Measurements from ENCODE around the gene MINAR1. TPM values are rescaled to one million over a fixed set of nuclear protein-coding genes. Genes with fewer than 3 reads are reported as not detected.

MINAR1 gene
- total and polyA plus RNA-seq, 3 donors from 2014 or later = 0.62 to 1.0 (median 0.82) TPM

DNA sequence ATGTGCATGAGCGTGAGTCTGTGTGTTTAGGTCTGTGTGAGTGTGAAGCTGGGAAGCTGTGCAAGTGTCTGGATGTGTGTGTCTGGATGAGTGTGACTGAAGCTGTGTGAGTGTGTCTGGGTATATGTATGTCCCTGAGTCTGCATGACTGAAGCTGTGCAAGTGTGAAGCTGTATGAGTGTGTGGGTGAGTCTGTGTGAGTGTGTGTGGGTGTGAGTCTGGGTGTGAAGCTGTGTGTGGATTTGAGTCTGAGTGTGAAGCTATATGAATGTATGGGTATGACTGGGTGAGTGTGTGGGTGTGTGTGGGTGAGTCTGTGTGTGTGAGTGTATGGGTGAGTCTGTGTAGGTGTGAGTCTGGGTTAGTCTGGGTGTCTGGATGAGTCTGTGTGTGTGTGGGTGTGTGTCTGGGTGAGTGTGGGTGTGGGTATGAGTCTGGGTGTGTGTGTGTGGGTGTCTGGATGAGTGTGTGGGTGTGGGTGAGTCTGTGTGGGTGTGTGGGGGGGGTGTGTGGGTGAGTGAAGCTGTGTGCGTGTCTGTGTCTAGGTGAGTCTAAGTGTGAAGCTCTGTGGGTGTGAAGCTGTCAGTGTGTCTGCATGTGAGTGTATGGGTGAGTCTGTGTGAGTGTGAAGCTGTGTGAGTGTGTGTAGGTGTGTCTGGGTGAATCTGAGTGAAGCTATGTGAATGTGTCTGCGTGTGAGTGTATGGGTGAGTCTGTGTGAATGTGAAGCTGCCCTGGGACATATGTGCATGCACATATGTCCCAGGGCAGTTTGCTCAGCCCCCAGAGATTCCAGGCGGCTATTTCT lies 20.3 kb downstream of the MINAR1 start:
- no peaks in the 10 kb centered on the region for H3K9me3 ChIP-seq
- intact Hi-C loops (cut with DNase I; ENCODE audit: low total_unique reads) = no loop called here
- H3K27me3 ChIP-seq = no peaks in the 10 kb centered on the region
- H3K4me3 ChIP-seq = no peak overlapping the region
- no peak for DNase-seq
- WGBS, 2 donors = 76 to 90% methylated on average over 4 of the region's 4 CpGs
- no peak overlapping the region for H3K27ac ChIP-seq
- no peak for TF ChIP-seq POLR2A (IDR thresholded peaks at IDR 0.05)
- TF ChIP-seq, protein P1, sequence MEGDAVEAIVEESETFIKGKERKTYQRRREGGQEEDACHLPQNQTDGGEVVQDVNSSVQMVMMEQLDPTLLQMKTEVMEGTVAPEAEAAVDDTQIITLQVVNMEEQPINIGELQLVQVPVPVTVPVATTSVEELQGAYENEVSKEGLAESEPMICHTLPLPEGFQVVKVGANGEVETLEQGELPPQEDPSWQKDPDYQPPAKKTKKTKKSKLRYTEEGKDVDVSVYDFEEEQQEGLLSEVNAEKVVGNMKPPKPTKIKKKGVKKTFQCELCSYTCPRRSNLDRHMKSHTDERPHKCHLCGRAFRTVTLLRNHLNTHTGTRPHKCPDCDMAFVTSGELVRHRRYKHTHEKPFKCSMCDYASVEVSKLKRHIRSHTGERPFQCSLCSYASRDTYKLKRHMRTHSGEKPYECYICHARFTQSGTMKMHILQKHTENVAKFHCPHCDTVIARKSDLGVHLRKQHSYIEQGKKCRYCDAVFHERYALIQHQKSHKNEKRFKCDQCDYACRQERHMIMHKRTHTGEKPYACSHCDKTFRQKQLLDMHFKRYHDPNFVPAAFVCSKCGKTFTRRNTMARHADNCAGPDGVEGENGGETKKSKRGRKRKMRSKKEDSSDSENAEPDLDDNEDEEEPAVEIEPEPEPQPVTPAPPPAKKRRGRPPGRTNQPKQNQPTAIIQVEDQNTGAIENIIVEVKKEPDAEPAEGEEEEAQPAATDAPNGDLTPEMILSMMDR (IDR thresholded peaks at IDR 0.05) = no peak
- no peaks in the 10 kb centered on the region for H3K4me1 ChIP-seq
- no peaks in the 10 kb centered on the region for H3K36me3 ChIP-seq (ENCODE audit: low read depth, missing control alignments)

DNA sequence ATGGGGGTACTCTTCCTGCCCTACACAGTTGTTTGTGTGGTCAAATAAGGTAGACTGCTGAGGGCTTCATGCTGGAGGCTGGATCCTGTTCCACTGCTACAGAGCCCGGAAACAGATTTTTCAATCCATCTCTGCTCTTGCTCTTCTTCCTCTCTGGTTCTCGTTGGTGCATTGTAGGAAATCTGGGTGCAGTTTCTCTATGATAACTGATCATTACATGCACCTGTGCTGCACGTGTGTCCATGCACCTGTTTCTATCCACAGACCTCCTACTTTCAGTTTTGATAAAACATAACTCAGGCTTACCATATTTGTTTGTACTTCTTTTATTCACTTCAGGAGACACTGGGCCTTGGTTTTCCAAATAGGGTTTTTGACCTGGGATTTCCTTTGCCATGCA lies 21.3 kb downstream of the MINAR1 start:
- no peak overlapping the region for H3K4me3 ChIP-seq
- WGBS, 2 donors = 65 to 86% methylated on average over 3 of the region's 3 CpGs
- no peaks in the 10 kb centered on the region for H3K4me1 ChIP-seq
- no peak for DNase-seq
- H3K9me3 ChIP-seq = no peaks in the 10 kb centered on the region
- TF ChIP-seq, protein P1 (IDR thresholded peaks at IDR 0.05) = no peak
- TF ChIP-seq POLR2A (IDR thresholded peaks at IDR 0.05) = no peak
- H3K27ac ChIP-seq = no peak overlapping the region
- no peaks in the 10 kb centered on the region for H3K36me3 ChIP-seq (ENCODE audit: low read depth, missing control alignments)
- intact Hi-C loops (cut with DNase I; ENCODE audit: low total_unique reads) = no loop called here
- H3K27me3 ChIP-seq = no peaks in the 10 kb centered on the region

DNA sequence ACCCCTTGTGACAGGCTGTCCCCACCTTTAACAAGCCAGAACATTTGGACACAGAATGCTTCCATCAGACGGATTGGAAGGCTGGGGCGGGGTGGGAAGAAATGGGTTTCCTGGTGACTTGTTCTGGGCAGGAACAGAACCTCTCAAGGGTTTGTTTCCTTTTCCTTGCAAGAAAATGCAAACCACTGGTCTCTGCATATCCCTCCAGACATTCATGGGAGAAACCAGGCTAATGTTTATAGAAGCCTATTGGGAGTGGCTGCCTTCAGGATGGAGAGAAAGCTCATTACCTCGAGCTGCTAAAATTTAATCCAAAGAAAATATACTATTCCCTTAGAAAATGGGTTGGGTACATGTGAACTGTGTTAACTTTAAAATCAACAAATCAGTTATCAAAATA lies 21.9 kb downstream of the MINAR1 start:
- no peak overlapping the region for H3K4me3 ChIP-seq
- no peaks in the 10 kb centered on the region for H3K4me1 ChIP-seq
- DNase-seq = no peak
- H3K27ac ChIP-seq = no peak overlapping the region
- intact Hi-C loops (cut with DNase I; ENCODE audit: low total_unique reads) = no loop called here
- no peaks in the 10 kb centered on the region for H3K9me3 ChIP-seq
- no peak for TF ChIP-seq POLR2A (IDR thresholded peaks at IDR 0.05)
- TF ChIP-seq, protein P1 (IDR thresholded peaks at IDR 0.05) = no peak
- H3K36me3 ChIP-seq (ENCODE audit: low read depth, missing control alignments) = no peaks in the 10 kb centered on the region
- H3K27me3 ChIP-seq = no peaks in the 10 kb centered on the region
- WGBS, 2 donors = 73 to 77% methylated on average over 3 of the region's 3 CpGs

DNA sequence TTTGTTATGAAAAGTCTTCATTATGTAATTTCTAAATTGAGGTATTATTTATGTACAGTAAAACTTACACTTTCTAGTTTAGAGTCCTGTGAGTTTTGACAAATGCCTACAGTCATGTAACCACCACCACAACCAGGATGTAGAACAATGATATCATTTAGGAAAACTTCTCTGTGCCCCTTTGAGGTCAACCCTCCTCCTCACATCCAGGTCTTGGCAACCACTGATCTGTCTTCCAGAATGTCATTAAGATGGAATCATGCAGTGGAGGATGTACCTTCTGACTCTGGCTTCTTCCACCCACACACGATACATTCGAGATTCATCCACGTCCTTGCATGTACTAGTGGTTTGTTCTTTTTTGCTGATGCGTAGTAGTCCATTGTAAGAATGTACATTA lies 23.2 kb downstream of the MINAR1 start:
- H3K4me3 ChIP-seq = no peak overlapping the region
- H3K36me3 ChIP-seq (ENCODE audit: low read depth, missing control alignments) = no peaks in the 10 kb centered on the region
- TF ChIP-seq, protein P1 (IDR thresholded peaks at IDR 0.05) = no peak
- TF ChIP-seq POLR2A (IDR thresholded peaks at IDR 0.05) = no peak
- no peaks in the 10 kb centered on the region for H3K9me3 ChIP-seq
- H3K4me1 ChIP-seq = no peaks in the 10 kb centered on the region
- WGBS, 2 donors = 87 to 94% methylated on average over 4 of the region's 4 CpGs
- H3K27ac ChIP-seq = no peak overlapping the region
- no peak for DNase-seq
- no peaks in the 10 kb centered on the region for H3K27me3 ChIP-seq
- intact Hi-C loops (cut with DNase I; ENCODE audit: low total_unique reads) = no loop called here

DNA sequence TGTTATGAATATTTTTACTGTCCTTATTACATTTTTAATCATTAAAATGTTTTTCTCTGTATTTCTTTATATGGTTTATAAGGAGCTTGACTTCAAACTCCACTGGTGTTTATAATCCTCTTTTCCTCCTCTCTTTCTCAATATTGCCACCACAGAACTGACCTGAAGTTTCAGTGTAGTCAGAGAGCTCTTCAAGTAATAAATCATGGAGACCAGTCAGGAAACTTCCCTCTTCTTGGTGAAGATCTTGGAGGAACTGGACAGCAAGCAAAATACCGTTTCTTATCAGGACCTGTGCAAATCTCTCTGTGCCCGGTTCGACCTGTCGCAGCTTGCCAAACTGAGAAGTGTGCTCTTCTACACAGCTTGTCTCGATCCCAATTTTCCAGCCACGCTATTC lies 23.8 kb downstream of the MINAR1 start:
- Histone ChIP-seq H3K4me1 (no peaks in the 10 kb centered on the region), H3K27me3 (no peaks in the 10 kb centered on the region), H3K9me3 (no peaks in the 10 kb centered on the region), H3K36me3 (ENCODE audit: low read depth, missing control alignments) (no peaks in the 10 kb centered on the region), H3K27ac (no peak overlapping the region), H3K4me3 (no peak overlapping the region)
- no peak for TF ChIP-seq POLR2A (IDR thresholded peaks at IDR 0.05)
- TF ChIP-seq, protein P1 (IDR thresholded peaks at IDR 0.05) = no peak
- intact Hi-C loops (cut with DNase I; ENCODE audit: low total_unique reads) = no loop called here
- WGBS, 2 donors = 81 to 86% methylated on average over 6 of the region's 6 CpGs
- no peak for DNase-seq

All from testis (tissue), 3 donors.